ENCODE measurements around the gene BRIX1. TPM values are rescaled to one million over a fixed set of nuclear protein-coding genes. Genes with fewer than 3 reads are reported as not detected.

BRIX1 gene
- total RNA-seq, 1 experiment from 2014 or later, result 93.3 TPM

GRCh38 chr5:34894716-34895115, 20.8 kb upstream of the BRIX1 start:
- intact Hi-C loops (cut with micrococcal nuclease; ENCODE audit: unreplicated experiment), result loop anchor here (5.0 kb wide), 1 partner anchor 237 kb away; the partner anchor contains the start of gene RAI14
- no TSS peak for BruUV-seq (replicated peaks)
- ChIA-PET POLR2A (ENCODE audit: low non-redundant PET) (no interaction called here), CTCF (interaction anchor here (2.0 kb wide), 1 partner anchor 409 kb away, joined by 7 read pairs; no protein-coding TSS in a partner anchor)
- no peak for TF ChIP-seq EZH2 (IDR thresholded peaks at IDR 0.05; ENCODE audit: borderline replicate concordance, low read depth, low read length, poor library complexity, severe bottlenecking)
- TF ChIP-seq, protein P1, sequence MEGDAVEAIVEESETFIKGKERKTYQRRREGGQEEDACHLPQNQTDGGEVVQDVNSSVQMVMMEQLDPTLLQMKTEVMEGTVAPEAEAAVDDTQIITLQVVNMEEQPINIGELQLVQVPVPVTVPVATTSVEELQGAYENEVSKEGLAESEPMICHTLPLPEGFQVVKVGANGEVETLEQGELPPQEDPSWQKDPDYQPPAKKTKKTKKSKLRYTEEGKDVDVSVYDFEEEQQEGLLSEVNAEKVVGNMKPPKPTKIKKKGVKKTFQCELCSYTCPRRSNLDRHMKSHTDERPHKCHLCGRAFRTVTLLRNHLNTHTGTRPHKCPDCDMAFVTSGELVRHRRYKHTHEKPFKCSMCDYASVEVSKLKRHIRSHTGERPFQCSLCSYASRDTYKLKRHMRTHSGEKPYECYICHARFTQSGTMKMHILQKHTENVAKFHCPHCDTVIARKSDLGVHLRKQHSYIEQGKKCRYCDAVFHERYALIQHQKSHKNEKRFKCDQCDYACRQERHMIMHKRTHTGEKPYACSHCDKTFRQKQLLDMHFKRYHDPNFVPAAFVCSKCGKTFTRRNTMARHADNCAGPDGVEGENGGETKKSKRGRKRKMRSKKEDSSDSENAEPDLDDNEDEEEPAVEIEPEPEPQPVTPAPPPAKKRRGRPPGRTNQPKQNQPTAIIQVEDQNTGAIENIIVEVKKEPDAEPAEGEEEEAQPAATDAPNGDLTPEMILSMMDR (conservative IDR thresholded peaks at IDR 0.05; ENCODE audit: low read depth, low read length), result no peak
- Histone ChIP-seq H3K27me3 (replicated peaks; ENCODE audit: insufficient read depth, low read depth, low read length, poor library complexity) (no peaks in the 10 kb centered on the region), H3K4me1 (ENCODE audit: insufficient read depth, low read length, poor library complexity, severe bottlenecking) (no peaks in the 10 kb centered on the region), H3K9me3 (ENCODE audit: low read depth, low read length, poor library complexity, severe bottlenecking) (no peaks in the 10 kb centered on the region), H3K36me3 (ENCODE audit: insufficient read depth, low read length, poor library complexity, severe bottlenecking) (no peaks in the 10 kb centered on the region), H3K27ac (ENCODE audit: low read depth, low read length, poor library complexity, severe bottlenecking) (no peak overlapping the region), H3K4me3 (ENCODE audit: low read depth, low read length, poor library complexity, severe bottlenecking) (no peak overlapping the region)
- no peak for DNase-seq (ENCODE audit: low spot score)

GRCh38 chr5:34895641-34896419, 19.7 kb upstream of the BRIX1 start:
- Histone ChIP-seq H3K4me1 (ENCODE audit: insufficient read depth, low read length, poor library complexity, severe bottlenecking) (no peaks in the 10 kb centered on the region), H3K4me3 (ENCODE audit: low read depth, low read length, poor library complexity, severe bottlenecking) (no peak overlapping the region), H3K27me3 (replicated peaks; ENCODE audit: insufficient read depth, low read depth, low read length, poor library complexity) (no peaks in the 10 kb centered on the region), H3K9me3 (ENCODE audit: low read depth, low read length, poor library complexity, severe bottlenecking) (no peaks in the 10 kb centered on the region), H3K27ac (ENCODE audit: low read depth, low read length, poor library complexity, severe bottlenecking) (no peak overlapping the region), H3K36me3 (ENCODE audit: insufficient read depth, low read length, poor library complexity, severe bottlenecking) (no peaks in the 10 kb centered on the region)
- CTCF ChIA-PET, result interaction anchor here (0.6 to 2.0 kb wide), 2 partner anchors 8 to 410 kb away, joined by 4 to 7 read pairs; no protein-coding TSS in a partner anchor
- no TSS peak for BruUV-seq (replicated peaks)
- TF ChIP-seq, protein P1 (conservative IDR thresholded peaks at IDR 0.05; ENCODE audit: low read depth, low read length), result no peak
- no peak for TF ChIP-seq EZH2 (IDR thresholded peaks at IDR 0.05; ENCODE audit: borderline replicate concordance, low read depth, low read length, poor library complexity, severe bottlenecking)
- POLR2A ChIA-PET (ENCODE audit: low non-redundant PET), result no interaction called here
- intact Hi-C loops (cut with micrococcal nuclease; ENCODE audit: unreplicated experiment), result loop anchor here (5.0 kb wide), 1 partner anchor 239 kb away; the partner anchor contains the start of gene RAI14
- DNase-seq (ENCODE audit: low spot score), result no peak

- ChIA-PET POLR2A (ENCODE audit: low non-redundant PET) (no interaction called here), CTCF (interaction anchor here (0.6 to 0.9 kb wide), 3 partner anchors 176 to 411 kb away, joined by 3 to 4 read pairs (median 3); no protein-coding TSS in a partner anchor)
- intact Hi-C loops (cut with micrococcal nuclease; ENCODE audit: unreplicated experiment), result loop anchor here (1.0 to 5.0 kb wide), 3 partner anchors 240 to 411 kb away; partner anchors contain the start of gene RAI14
- TF ChIP-seq, protein P1 (conservative IDR thresholded peaks at IDR 0.05; ENCODE audit: low read depth, low read length), result no peak
- TF ChIP-seq EZH2 (IDR thresholded peaks at IDR 0.05; ENCODE audit: borderline replicate concordance, low read depth, low read length, poor library complexity, severe bottlenecking), result no peak
- no peak overlapping the region for H3K4me3 ChIP-seq (ENCODE audit: low read depth, low read length, poor library complexity, severe bottlenecking)
- no peak for DNase-seq (ENCODE audit: low spot score)
- no peak overlapping the region for H3K27ac ChIP-seq (ENCODE audit: low read depth, low read length, poor library complexity, severe bottlenecking)
- H3K27me3 ChIP-seq (replicated peaks; ENCODE audit: insufficient read depth, low read depth, low read length, poor library complexity), result no peaks in the 10 kb centered on the region
- no peaks in the 10 kb centered on the region for H3K36me3 ChIP-seq (ENCODE audit: insufficient read depth, low read length, poor library complexity, severe bottlenecking)
- no TSS peak for BruUV-seq (replicated peaks)
- no peaks in the 10 kb centered on the region for H3K9me3 ChIP-seq (ENCODE audit: low read depth, low read length, poor library complexity, severe bottlenecking)
- H3K4me1 ChIP-seq (ENCODE audit: insufficient read depth, low read length, poor library complexity, severe bottlenecking), result no peaks in the 10 kb centered on the region
Measured at GRCh38 chr5:34897646-34898045, 17.9 kb upstream of the BRIX1 start.
